Nephron (organoid): ENCODE results near the gene ABCA12.

Experiments
- H3K27ac Mint-ChIP-seq, 3 experiments: 2 replicates each; pipeline ENCODE4 v1.8.0; 2020; ENCODE audit warnings: mixed read lengths in 3 of 3, mild to moderate bottlenecking in 2 of 3, moderate library complexity in 1 of 3
- H3K27me3 Mint-ChIP-seq: 2 replicates; pipeline ENCODE4 v1.8.0; 2021; ENCODE audit warnings: low read depth, mild to moderate bottlenecking, moderate library complexity, mixed read lengths
- H3K36me3 Mint-ChIP-seq: 2 replicates; pipeline ENCODE4 v1.8.0; 2020; ENCODE audit warnings: low read depth, mixed read lengths
- H3K4me1 Mint-ChIP-seq: 2 replicates; pipeline ENCODE4 v1.8.0; 2020; ENCODE audit warnings: mixed read lengths
- H3K4me3 Mint-ChIP-seq, 3 experiments: 2 replicates each; pipeline ENCODE4 v1.8.0; 2020; ENCODE audit warnings: mild to moderate bottlenecking in 3 of 3, mixed read lengths in 3 of 3, moderate library complexity in 2 of 3
- H3K9me3 Mint-ChIP-seq: 2 replicates; pipeline ENCODE4 v1.8.0; 2020; ENCODE audit warnings: mixed read lengths
- TF ChIP-seq, protein P1 (sequence below), 3 experiments: fragments of 200-600 bp; sonication (generic); IDR thresholded peaks; one replicate each; pipeline ENCODE4 v1.5.0; 2021; ENCODE audit warnings: antibody characterized with exemption in 3 of 3; ENCODE audit not compliant: unreplicated experiment in 3 of 3

ABCA12 gene

GRCh38 chr2:215000721-215001120 is 137.7 kb downstream of the ABCA12 start:
- Mint-ChIP-seq H3K4me3 (no peak overlapping the region), H3K27me3 (no peaks in the 10 kb centered on the region), H3K27ac (no peak overlapping the region), H3K4me1 (no peaks in the 10 kb centered on the region), H3K9me3 (no peaks in the 10 kb centered on the region), H3K36me3 (no peaks in the 10 kb centered on the region)
- TF ChIP-seq, protein P1, sequence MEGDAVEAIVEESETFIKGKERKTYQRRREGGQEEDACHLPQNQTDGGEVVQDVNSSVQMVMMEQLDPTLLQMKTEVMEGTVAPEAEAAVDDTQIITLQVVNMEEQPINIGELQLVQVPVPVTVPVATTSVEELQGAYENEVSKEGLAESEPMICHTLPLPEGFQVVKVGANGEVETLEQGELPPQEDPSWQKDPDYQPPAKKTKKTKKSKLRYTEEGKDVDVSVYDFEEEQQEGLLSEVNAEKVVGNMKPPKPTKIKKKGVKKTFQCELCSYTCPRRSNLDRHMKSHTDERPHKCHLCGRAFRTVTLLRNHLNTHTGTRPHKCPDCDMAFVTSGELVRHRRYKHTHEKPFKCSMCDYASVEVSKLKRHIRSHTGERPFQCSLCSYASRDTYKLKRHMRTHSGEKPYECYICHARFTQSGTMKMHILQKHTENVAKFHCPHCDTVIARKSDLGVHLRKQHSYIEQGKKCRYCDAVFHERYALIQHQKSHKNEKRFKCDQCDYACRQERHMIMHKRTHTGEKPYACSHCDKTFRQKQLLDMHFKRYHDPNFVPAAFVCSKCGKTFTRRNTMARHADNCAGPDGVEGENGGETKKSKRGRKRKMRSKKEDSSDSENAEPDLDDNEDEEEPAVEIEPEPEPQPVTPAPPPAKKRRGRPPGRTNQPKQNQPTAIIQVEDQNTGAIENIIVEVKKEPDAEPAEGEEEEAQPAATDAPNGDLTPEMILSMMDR (IDR thresholded peaks at IDR 0.05; ENCODE audit: unreplicated experiment in 3 of 3): no peak

GRCh38 chr2:214995926-214996670 is 142.3 kb downstream of the ABCA12 start:
- H3K9me3 Mint-ChIP-seq: no peaks in the 10 kb centered on the region
- H3K36me3 Mint-ChIP-seq: no peaks in the 10 kb centered on the region
- H3K27me3 Mint-ChIP-seq: no peaks in the 10 kb centered on the region
- no peak overlapping the region for H3K27ac Mint-ChIP-seq
- TF ChIP-seq, protein P1 (IDR thresholded peaks at IDR 0.05; ENCODE audit: unreplicated experiment in 3 of 3): no peak
- H3K4me1 Mint-ChIP-seq: peaks cover 6% of the 10 kb centered on the region
- no peak overlapping the region for H3K4me3 Mint-ChIP-seq

DNA sequence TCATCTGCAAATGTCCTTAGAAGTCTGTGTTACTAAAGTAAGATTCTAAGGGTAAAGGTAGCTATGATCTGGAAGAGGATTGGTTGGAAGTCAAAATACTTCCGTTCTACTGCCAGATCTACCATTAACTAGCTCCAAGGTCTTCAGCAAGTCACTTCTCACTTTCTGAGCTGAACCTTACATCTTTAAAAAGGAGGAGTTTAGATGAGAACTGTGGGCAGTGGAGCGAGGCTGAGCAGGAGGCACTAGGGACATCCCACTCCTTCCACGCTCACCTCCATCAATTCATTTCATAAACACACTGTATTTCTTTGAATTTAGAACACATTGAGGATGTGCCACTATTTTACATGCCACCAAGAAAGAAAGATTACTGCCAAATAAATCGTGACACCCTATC is 143.0 kb downstream of the ABCA12 start:
- Mint-ChIP-seq H3K4me3 (no peak overlapping the region), H3K36me3 (no peaks in the 10 kb centered on the region), H3K27ac (no peak overlapping the region), H3K4me1 (peaks cover 6% of the 10 kb centered on the region), H3K9me3 (no peaks in the 10 kb centered on the region), H3K27me3 (no peaks in the 10 kb centered on the region)
- TF ChIP-seq, protein P1 (IDR thresholded peaks at IDR 0.05; ENCODE audit: unreplicated experiment in 3 of 3): no peak

DNA sequence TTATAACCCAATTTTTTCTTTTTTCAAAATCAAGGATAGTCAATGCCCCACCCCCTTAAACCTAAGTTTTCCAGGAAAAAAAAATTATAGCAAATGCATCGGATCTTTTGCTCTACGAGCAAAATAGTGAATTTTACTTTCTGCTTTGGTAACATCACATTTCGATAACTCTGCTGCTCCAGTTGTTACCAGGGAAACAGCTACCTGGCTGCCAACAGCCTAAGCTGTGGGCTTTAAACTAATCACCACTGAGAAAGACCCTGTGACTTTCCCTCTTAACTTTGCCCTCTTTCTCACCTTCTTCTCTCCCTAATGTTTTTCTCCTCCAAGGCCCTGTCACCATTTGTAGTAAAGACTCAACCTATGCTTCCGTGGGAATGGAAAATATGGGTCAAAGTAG is 145.5 kb downstream of the ABCA12 start:
- Mint-ChIP-seq H3K27ac (peak overlapping the region in 1 of 3 experiments; percentile 2), H3K9me3 (no peaks in the 10 kb centered on the region), H3K27me3 (no peaks in the 10 kb centered on the region), H3K4me1 (peaks cover 6% of the 10 kb centered on the region), H3K4me3 (no peak overlapping the region), H3K36me3 (no peaks in the 10 kb centered on the region)
- TF ChIP-seq, protein P1 (IDR thresholded peaks at IDR 0.05; ENCODE audit: unreplicated experiment in 3 of 3): no peak

- Mint-ChIP-seq H3K4me3 (no peak overlapping the region), H3K4me1 (peaks cover 5% of the 10 kb centered on the region), H3K27ac (no peak overlapping the region), H3K36me3 (no peaks in the 10 kb centered on the region), H3K9me3 (no peaks in the 10 kb centered on the region), H3K27me3 (no peaks in the 10 kb centered on the region)
- TF ChIP-seq, protein P1 (IDR thresholded peaks at IDR 0.05; ENCODE audit: unreplicated experiment in 3 of 3): no peak
These were observed 149.2 kb downstream of the ABCA12 start for GRCh38 chr2:214989187-214989586.

- H3K4me1 Mint-ChIP-seq: no peaks in the 10 kb centered on the region
- H3K4me3 Mint-ChIP-seq: no peak overlapping the region
- TF ChIP-seq, protein P1 (IDR thresholded peaks at IDR 0.05; ENCODE audit: unreplicated experiment in 3 of 3): no peak
- no peaks in the 10 kb centered on the region for H3K27me3 Mint-ChIP-seq
- H3K27ac Mint-ChIP-seq: no peak overlapping the region
- H3K36me3 Mint-ChIP-seq: no peaks in the 10 kb centered on the region
- no peaks in the 10 kb centered on the region for H3K9me3 Mint-ChIP-seq
These were observed 151.2 kb downstream of the ABCA12 start for GRCh38 chr2:214987261-214987660.
